ENCODE data around the gene PACRGL. TPM values are rescaled to one million over a fixed set of nuclear protein-coding genes. Genes with fewer than 3 reads are reported as not detected.
A peak's percentile ranks its signal among the peaks of the same experiment; 100 is the strongest.

Gene PACRGL
- total RNA-seq, 1 donor from 2014 or later = 10.9 TPM

GRCh38 chr4:20684852-20685763, 15.2 kb upstream of the PACRGL start:
- DNase-seq = no peak
- peaks cover 11% of the 10 kb centered on the region for H3K4me1 Mint-ChIP-seq (ENCODE audit: low read depth, unreplicated experiment)

GRCh38 chr4:20687864-20688263, 12.4 kb upstream of the PACRGL start:
- TF ChIP-seq CTCF (IDR thresholded peaks at IDR 0.05; ENCODE audit: partially characterized antibody, unreplicated experiment) = no peak
- Mint-ChIP-seq H3K27ac (ENCODE audit: unreplicated experiment) (no peak overlapping the region), H3K27me3 (ENCODE audit: unreplicated experiment) (no peaks in the 10 kb centered on the region), H3K36me3 (ENCODE audit: unreplicated experiment) (no peaks in the 10 kb centered on the region), H3K4me3 (ENCODE audit: unreplicated experiment) (no peak overlapping the region), H3K9me3 (ENCODE audit: unreplicated experiment) (no peaks in the 10 kb centered on the region), H3K4me1 (ENCODE audit: low read depth, unreplicated experiment) (peaks cover 9% of the 10 kb centered on the region)
- no peak for DNase-seq

More at GRCh38 chr4:20684852-20685763, 15.2 kb upstream of the PACRGL start:
- Mint-ChIP-seq H3K4me3 (ENCODE audit: unreplicated experiment) (no peak overlapping the region), H3K27ac (ENCODE audit: unreplicated experiment) (no peak overlapping the region), H3K9me3 (ENCODE audit: unreplicated experiment) (peaks cover under 1% of the 10 kb centered on the region), H3K36me3 (ENCODE audit: unreplicated experiment) (peaks cover 4% of the 10 kb centered on the region), H3K27me3 (ENCODE audit: unreplicated experiment) (no peaks in the 10 kb centered on the region)
- peak; percentile 81 for TF ChIP-seq CTCF (IDR thresholded peaks at IDR 0.05; ENCODE audit: partially characterized antibody, unreplicated experiment)

GRCh38 chr4:20696815-20697214, 3.4 kb upstream of the PACRGL start:
- Mint-ChIP-seq H3K4me3 (ENCODE audit: unreplicated experiment) (no peak overlapping the region), H3K9me3 (ENCODE audit: unreplicated experiment) (peaks cover 3% of the 10 kb centered on the region), H3K4me1 (ENCODE audit: low read depth, unreplicated experiment) (peaks cover 7% of the 10 kb centered on the region), H3K36me3 (ENCODE audit: unreplicated experiment) (no peaks in the 10 kb centered on the region), H3K27me3 (ENCODE audit: unreplicated experiment) (peaks cover 5% of the 10 kb centered on the region), H3K27ac (ENCODE audit: unreplicated experiment) (no peak overlapping the region)
- no peak for DNase-seq
- TF ChIP-seq CTCF (IDR thresholded peaks at IDR 0.05; ENCODE audit: partially characterized antibody, unreplicated experiment) = no peak

GRCh38 chr4:20698382-20698781, 1.9 kb upstream of the PACRGL start:
- H3K27ac Mint-ChIP-seq (ENCODE audit: unreplicated experiment) = no peak overlapping the region
- H3K36me3 Mint-ChIP-seq (ENCODE audit: unreplicated experiment) = no peaks in the 10 kb centered on the region
- peaks cover 7% of the 10 kb centered on the region for H3K4me1 Mint-ChIP-seq (ENCODE audit: low read depth, unreplicated experiment)
- peaks cover 2% of the 10 kb centered on the region for H3K27me3 Mint-ChIP-seq (ENCODE audit: unreplicated experiment)
- DNase-seq = no peak
- peaks cover 3% of the 10 kb centered on the region for H3K9me3 Mint-ChIP-seq (ENCODE audit: unreplicated experiment)
- H3K4me3 Mint-ChIP-seq (ENCODE audit: unreplicated experiment) = no peak overlapping the region
- TF ChIP-seq CTCF (IDR thresholded peaks at IDR 0.05; ENCODE audit: partially characterized antibody, unreplicated experiment) = no peak

GRCh38 chr4:20698820-20699219, 1.4 kb upstream of the PACRGL start:
- peak overlapping the region; percentile 13 for H3K4me3 Mint-ChIP-seq (ENCODE audit: unreplicated experiment)
- H3K36me3 Mint-ChIP-seq (ENCODE audit: unreplicated experiment) = no peaks in the 10 kb centered on the region
- H3K9me3 Mint-ChIP-seq (ENCODE audit: unreplicated experiment) = peaks cover 3% of the 10 kb centered on the region
- peaks cover 2% of the 10 kb centered on the region for H3K27me3 Mint-ChIP-seq (ENCODE audit: unreplicated experiment)
- no peak for TF ChIP-seq CTCF (IDR thresholded peaks at IDR 0.05; ENCODE audit: partially characterized antibody, unreplicated experiment)
- peak overlapping the region; percentile 60 for H3K27ac Mint-ChIP-seq (ENCODE audit: unreplicated experiment)
- H3K4me1 Mint-ChIP-seq (ENCODE audit: low read depth, unreplicated experiment) = peaks cover 7% of the 10 kb centered on the region
- no peak for DNase-seq
